Heart left ventricle (tissue), 16 donors: ENCODE results near the gene TMEM196. TPM values are rescaled to one million over a fixed set of nuclear protein-coding genes. Genes with fewer than 3 reads are reported as not detected.
"Not testable (repeated sequence)": the region's sequence is repeated elsewhere in the genome, so short reads cannot be mapped to it uniquely, and the experiment has no call there.

Experiments used
- ATAC-seq, 4 donors: fragments of 200-7000 bp; cut with Tn5 transposase; one replicate each; pipeline ENCODE4 v1.9.1; 2020 to 2022; ENCODE audit warnings: moderate library complexity in 4 of 4, mild to moderate bottlenecking in 3 of 4, moderate number of reproducible peaks in 1 of 4
- DNase-seq, 5 donors: peaks; one replicate each; pipeline ENCODE4 v3.0.0-alpha.2; 2020
- H3K27ac ChIP-seq, 12 donors: fragments of 200-600 bp; sonication (generic) in 4 of 12; one replicate each; pipeline versions ENCODE4 v1.5.0 to v1.8.0; 2016 to 2022; ENCODE audit warnings: mild to moderate bottlenecking in 2 of 12
- H3K27me3 ChIP-seq, 9 donors: fragments of 200-600 bp; sonication (generic) in 2 of 9; one replicate each; pipeline versions ENCODE4 v1.5.1 to v1.8.0; 2016 to 2022; ENCODE audit warnings: mild to moderate bottlenecking in 3 of 9
- H3K36me3 ChIP-seq, 9 donors: fragments of 200-600 bp; sonication (generic) in 2 of 9; one replicate each; pipeline versions ENCODE4 v1.5.0 to v1.8.0; 2018 to 2022; ENCODE audit warnings: mild to moderate bottlenecking in 2 of 9
- H3K4me1 ChIP-seq, 12 donors: fragments of 200-600 bp; sonication (generic) in 4 of 12; one replicate each; pipeline versions ENCODE4 v1.5.0 to v1.8.0; 2016 to 2022; ENCODE audit warnings: mild to moderate bottlenecking in 3 of 12
- H3K4me3 ChIP-seq, 12 donors: fragments of 200-600 bp; sonication (generic) in 4 of 12; one replicate each; pipeline versions ENCODE4 v1.5.0 to v1.8.0; 2017 to 2022; ENCODE audit warnings: mild to moderate bottlenecking in 9 of 12, moderate library complexity in 4 of 12
- H3K9me3 ChIP-seq, 12 donors: fragments of 200-600 bp; sonication (generic) in 4 of 12; one replicate each; pipeline versions ENCODE4 v1.5.0 to v1.8.0; 2016 to 2022; ENCODE audit warnings: mild to moderate bottlenecking in 1 of 12
- CTCF ChIP-seq, 12 donors: fragments of 200-600 bp; sonication (generic) in 4 of 12; IDR thresholded peaks; one replicate each; pipeline versions ENCODE4 v1.5.0 to v1.8.0; 2018 to 2022; ENCODE audit warnings: antibody characterized with exemption in 12 of 12, mild to moderate bottlenecking in 5 of 12
- POLR2A ChIP-seq, 2 donors: fragments of 450-650 bp; IDR thresholded peaks; one replicate each; pipeline ENCODE4 v1.6.1; 2017; ENCODE audit warnings: antibody characterized with exemption in 2 of 2, mild to moderate bottlenecking in 2 of 2, moderate library complexity in 2 of 2
- WGBS, 4 donors: extraction: QIAGEN DNeasy Blood & Tissue Kit in 2 of 4; methylation state at CpG; one replicate each; pipeline versions ENCODE4 v1.1.5 to v1.1.7; 2013 to 2018; 5-methylcytosine and 5-hydroxymethylcytosine counted together
- intact Hi-C, 10 donors: fragments of 100-400 bp; cut with DNase I; formaldehyde crosslinking; loops; one replicate each; pipeline versions ENCODE4 v1.11.1 to v1.14.2; 2022
- polyA plus RNA-seq, 2 donors: library from polyadenylated mRNA; stranded (reverse); fragments of 200-250 nt; gene quantifications; one replicate each; pipeline ENCODE4 v1.2.3, GENCODE V29; 2013
- total RNA-seq, 9 donors: library from RNA; depleted of rRNA in 2 of 9; stranded (reverse); fragments of >200 nt in 2 of 9; fragmentation: NEBNext Ultra II Directional in 3 of 9; extraction: Animal tissue kit (Norgen Biotek cat#: 25700) in 3 of 9; gene quantifications; one replicate each; pipeline versions ENCODE4 v1.1.0 to v1.2.4, GENCODE V29; 2016 to 2023
- donor health status: ischemic (EF 13 %, LVEDD 7.1; RV severe dilation, severe dysfunction).
- donor health status: healthy with polysubstance abuse.
- donor health status: DM: no; HTN: yes; CAD: no.
- donor health status: DM: no; HTN: no; CAD: no.
- donor health status: ischemic (EF 25% LVEDD 6.9; RV normal size, moderate dysfunction).
- donor health status: ischemic (EF 25% LVEDD 5.7; RV mildly dilated, moderate dysfunction).
- donor health status: healthy.
- donor health status: DM: yes; HTN: yes; CAD: no.
- donor health status: ischemic (EF 35%, LVEDD 5.7; RV mildly dilated, moderate dysfunction).
- donor health status: nonischemic (EF 11% LVEDD 7.7; RV severe dilation, severe dysfunction).
- donor health status: DM: yes; HTN: yes; CAD: no.
- donor health status: PGD.
- donor health status: ischemic (EF 29% LVEDD 5.4; RV normal size, mild dysfunction).
- donor health status: nonischemic (EF 23%, LVEDD 6.1; RV moderate dilation, normal function).

TMEM196 gene
- total and polyA plus RNA-seq, 11 donors: not detected

- Histone ChIP-seq H3K36me3 (peaks cover 0 to 19% (median 4%) of the 10 kb centered on the region in 9 donors), H3K27ac (no peak overlapping the region), H3K4me3 (no peak overlapping the region), H3K4me1 (no peaks in the 10 kb centered on the region), H3K9me3 (no peaks in the 10 kb centered on the region), H3K27me3 (no peaks in the 10 kb centered on the region)
- intact Hi-C loops: no loop called here
- peak in 1 of 5 donors; percentile 50 for DNase-seq
- TF ChIP-seq CTCF (IDR thresholded peaks at IDR 0.05) (no peak), POLR2A (IDR thresholded peaks at IDR 0.05) (no peak)
- peak in 1 of 4 donors; percentile 42 for ATAC-seq
- WGBS, 4 donors: 91 to 97% (median 96%) methylated on average over 11 to 26 of the region's 26 CpGs
Measured at GRCh38 chr7:19692111-19692828, 81.1 kb downstream of the TMEM196 start.

- Histone ChIP-seq H3K9me3 (no peaks in the 10 kb centered on the region), H3K4me3 (no peak overlapping the region), H3K36me3 (peaks cover 0 to 5% (median 0%) of the 10 kb centered on the region in 9 donors), H3K27me3 (no peaks in the 10 kb centered on the region), H3K4me1 (no peaks in the 10 kb centered on the region), H3K27ac (no peak overlapping the region)
- TF ChIP-seq POLR2A (IDR thresholded peaks at IDR 0.05): no peak
- no peak for TF ChIP-seq CTCF (IDR thresholded peaks at IDR 0.05)
- intact Hi-C loops: no loop called here
- ATAC-seq (no peak), DNase-seq (no peak)
- WGBS, 4 donors: 0 to 58% (median 34%) methylated on average over 1 of the region's 1 CpG
Measured at GRCh38 chr7:19690736-19691135, 82.7 kb downstream of the TMEM196 start.

- DNase-seq, H3K4me1 ChIP-seq, H3K9me3 ChIP-seq, H3K36me3 ChIP-seq, H3K4me3 ChIP-seq, intact Hi-C loops, ATAC-seq, H3K27me3 ChIP-seq, H3K27ac ChIP-seq: not testable (repeated sequence)
- WGBS, 4 donors: 64 to 69% (median 66%) methylated on average over 12 of the region's 12 CpGs
Measured at GRCh38 chr7:19689130-19689529, 84.3 kb downstream of the TMEM196 start.

DNA sequence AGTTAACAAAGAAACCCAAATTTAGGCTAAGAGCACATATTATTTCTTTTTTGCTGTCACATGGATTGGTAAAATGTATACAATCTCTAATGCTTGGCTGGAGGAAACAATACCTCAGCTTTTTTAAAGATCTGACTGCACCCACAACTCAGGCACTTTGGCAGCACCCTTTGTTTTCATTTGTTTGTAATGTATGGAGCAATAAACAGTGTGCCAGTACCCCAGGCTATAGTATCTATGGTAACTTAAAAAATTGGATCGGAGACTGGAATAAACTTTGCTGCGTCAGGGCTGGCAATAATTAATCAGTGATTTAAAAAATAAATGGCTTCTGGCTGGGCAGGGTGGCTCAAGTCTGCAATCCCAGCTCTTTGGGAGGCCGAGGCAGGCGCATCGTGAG lies 91.8 kb downstream of the TMEM196 start:
- Histone ChIP-seq H3K4me3 (no peak overlapping the region), H3K4me1 (no peaks in the 10 kb centered on the region), H3K27ac (no peak overlapping the region), H3K27me3 (no peaks in the 10 kb centered on the region), H3K9me3 (no peaks in the 10 kb centered on the region), H3K36me3 (no peaks in the 10 kb centered on the region)
- WGBS, 4 donors: 81 to 95% (median 94%) methylated on average over 5 of the region's 5 CpGs
- DNase-seq (no peak), ATAC-seq (no peak)
- intact Hi-C loops: no loop called here
- TF ChIP-seq POLR2A (IDR thresholded peaks at IDR 0.05) (no peak), CTCF (IDR thresholded peaks at IDR 0.05) (no peak)

- no peak overlapping the region for H3K27ac ChIP-seq
- no peaks in the 10 kb centered on the region for H3K4me1 ChIP-seq
- ATAC-seq (no peak), DNase-seq (no peak)
- no peak overlapping the region for H3K4me3 ChIP-seq
- no peaks in the 10 kb centered on the region for H3K9me3 ChIP-seq
- TF ChIP-seq POLR2A (IDR thresholded peaks at IDR 0.05): no peak
- no peak for TF ChIP-seq CTCF (IDR thresholded peaks at IDR 0.05)
- 59 to 68% (median 62%) methylated on average over 2 of the region's 2 CpGs for WGBS, 4 donors
- H3K27me3 ChIP-seq: no peaks in the 10 kb centered on the region
- intact Hi-C loops: no loop called here
- no peaks in the 10 kb centered on the region for H3K36me3 ChIP-seq
Measured at GRCh38 chr7:19677180-19677579, 96.2 kb downstream of the TMEM196 start.
